Measurements from ENCODE around the gene ZACN.

GRCh38 chr17:76120658-76121008 lies 41.7 kb downstream of the ZACN start:
- TF ChIP-seq POLR2AphosphoS5 (IDR thresholded peaks at IDR 0.05; ENCODE audit: low read depth, low read length) (no peak), POLR2A (IDR thresholded peaks at IDR 0.05; ENCODE audit: low read depth, low read length) (no peak)
